Germinal center (tissue), 1 donor: ENCODE results near the gene TTC36.
"Not testable (repeated sequence)": the region's sequence is repeated elsewhere in the genome, so short reads cannot be mapped to it uniquely, and the experiment has no call there.

Experiments
- DNase-seq: peaks from one replicate; pipeline ENCODE4 v3.0.0; 2012; ENCODE audit warnings: mixed read lengths, low spot score

Gene TTC36

DNA sequence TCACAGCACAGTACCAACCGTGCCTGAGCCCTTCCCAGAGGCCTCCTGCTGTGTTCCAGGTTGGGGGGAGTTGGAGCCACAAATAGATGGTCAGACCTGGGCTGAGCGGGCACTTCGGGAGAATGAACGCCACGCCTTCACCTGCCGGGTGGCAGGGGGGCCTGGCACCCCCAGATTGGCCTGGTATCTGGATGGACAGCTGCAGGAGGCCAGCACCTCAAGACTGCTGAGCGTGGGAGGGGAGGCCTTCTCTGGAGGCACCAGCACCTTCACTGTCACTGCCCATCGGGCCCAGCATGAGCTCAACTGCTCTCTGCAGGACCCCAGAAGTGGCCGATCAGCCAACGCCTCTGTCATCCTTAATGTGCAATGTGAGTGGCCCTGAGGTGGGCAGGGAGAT lies 4.8 kb downstream of the TTC36 start:
- DNase-seq: no peak

GRCh38 chr11:118532852-118533768 lies 5.8 kb downstream of the TTC36 start:
- no peak for DNase-seq

DNA sequence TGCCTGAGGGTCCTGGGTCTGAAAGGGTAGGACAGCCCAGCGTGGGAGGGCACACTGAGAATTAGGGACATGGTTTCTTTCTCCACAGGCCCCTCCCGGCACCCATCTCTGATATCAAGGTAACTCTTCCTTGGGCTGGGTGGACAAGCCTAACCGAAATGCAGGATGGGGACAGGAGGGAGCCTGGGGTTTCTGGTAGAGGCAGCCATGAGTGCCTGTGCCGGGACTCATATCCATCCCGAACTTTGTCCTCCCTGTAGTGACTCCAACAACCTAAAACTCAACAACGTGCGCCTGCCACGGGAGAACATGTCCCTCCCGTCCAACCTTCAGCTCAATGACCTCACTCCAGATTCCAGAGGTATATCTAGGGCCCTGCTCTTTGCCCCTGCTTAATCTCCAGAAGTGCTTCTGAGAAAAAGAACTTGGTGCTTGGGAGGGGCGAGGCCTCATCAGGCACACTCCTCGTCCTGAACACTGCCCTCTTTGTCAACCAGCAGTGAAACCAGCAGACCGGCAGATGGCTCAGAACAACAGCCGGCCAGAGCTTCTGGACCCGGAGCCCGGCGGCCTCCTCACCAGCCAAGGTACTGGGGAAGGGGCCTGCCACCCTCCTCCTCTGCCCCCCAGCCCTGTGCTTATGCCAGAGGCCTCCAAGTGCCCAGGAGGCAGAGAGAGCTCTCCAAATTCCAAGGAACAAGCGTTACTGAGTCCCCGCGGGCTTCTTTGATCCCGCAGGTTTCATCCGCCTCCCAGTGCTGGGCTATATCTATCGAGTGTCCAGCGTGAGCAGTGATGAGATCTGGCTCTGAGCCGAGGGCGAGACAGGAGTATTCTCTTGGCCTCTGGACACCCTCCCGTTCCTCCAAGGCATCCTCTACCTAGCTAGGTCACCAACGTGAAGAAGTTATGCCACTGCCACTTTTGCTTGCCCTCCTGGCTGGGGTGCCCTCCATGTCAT lies 6.8 kb downstream of the TTC36 start:
- no peak for DNase-seq

GRCh38 chr11:118535261-118535660 lies 8.0 kb downstream of the TTC36 start:
- no peak for DNase-seq

GRCh38 chr11:118536726-118537125 lies 9.5 kb downstream of the TTC36 start:
- no peak for DNase-seq

- no peak for DNase-seq
Observed at GRCh38 chr11:118537409-118537980, 10.2 kb downstream of the TTC36 start.

DNA sequence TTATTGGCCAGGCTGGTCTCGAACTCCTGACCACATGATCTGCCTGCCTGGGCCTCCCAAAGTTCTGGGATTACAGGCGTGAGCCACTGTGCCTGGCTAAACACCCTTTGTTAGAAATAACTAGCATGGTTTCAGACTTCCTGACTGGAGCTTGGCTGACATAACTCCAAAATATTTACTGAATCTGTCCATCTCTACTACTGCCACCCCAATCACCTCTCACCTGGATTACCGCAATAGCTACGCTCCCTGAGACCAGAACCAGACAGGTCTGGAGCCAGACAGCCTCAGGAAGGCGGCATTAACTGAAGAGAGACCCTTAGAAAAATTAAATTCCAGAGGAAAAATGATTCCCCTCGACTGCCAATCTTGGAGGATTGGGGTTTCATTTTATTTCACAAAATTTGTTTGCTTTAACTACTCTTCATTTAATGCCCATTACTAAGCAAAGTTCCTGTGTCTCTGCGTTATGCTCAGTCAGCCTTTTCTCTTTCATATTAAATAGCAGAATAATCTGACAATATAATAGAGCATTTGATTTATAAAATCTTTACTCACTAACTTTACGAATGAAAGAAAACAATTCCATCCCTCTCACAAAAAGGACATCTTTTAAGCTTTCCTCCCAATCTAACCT lies 16.9 kb downstream of the TTC36 start:
- no peak for DNase-seq

DNA sequence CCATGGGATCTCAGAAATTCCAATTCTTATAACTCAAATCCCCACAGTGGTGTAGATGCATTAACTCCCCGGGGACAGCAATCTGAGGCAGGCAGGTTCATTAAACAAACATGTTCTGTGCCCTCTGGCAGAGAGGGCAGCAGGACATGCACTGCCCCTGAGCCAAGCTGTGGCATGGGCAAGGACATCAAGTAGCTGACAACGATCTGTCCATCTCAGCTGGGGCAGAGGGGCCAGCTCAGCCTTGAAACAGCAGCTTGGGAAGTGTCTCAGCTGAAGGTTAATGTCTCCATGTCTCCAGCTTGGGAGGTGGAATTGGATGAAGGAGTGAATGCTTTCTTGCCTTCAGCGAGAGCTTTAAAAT lies 17.4 kb downstream of the TTC36 start:
- DNase-seq: no peak

DNA sequence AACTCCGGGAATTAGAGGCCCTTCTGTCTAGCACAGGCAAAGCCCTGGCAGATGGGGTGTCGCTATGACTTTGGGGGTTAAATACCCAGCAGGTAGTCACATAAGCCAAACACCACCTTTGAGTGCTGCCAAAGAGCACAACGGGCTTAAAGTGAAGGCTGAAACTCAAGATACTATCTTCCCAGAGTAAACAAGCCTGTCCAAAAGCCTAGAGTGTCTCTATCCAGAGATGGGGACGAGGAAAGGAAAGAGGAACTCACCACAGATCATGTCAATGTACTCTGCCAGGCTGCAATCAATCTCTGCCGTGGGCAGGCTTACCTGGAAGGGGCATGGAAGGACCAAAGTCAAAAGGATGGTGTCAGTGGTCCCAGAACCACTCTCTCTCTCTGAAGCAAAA lies 18.3 kb downstream of the TTC36 start:
- DNase-seq: no peak

GRCh38 chr11:118547132-118547531 lies 19.9 kb downstream of the TTC36 start:
- DNase-seq: no peak

DNA sequence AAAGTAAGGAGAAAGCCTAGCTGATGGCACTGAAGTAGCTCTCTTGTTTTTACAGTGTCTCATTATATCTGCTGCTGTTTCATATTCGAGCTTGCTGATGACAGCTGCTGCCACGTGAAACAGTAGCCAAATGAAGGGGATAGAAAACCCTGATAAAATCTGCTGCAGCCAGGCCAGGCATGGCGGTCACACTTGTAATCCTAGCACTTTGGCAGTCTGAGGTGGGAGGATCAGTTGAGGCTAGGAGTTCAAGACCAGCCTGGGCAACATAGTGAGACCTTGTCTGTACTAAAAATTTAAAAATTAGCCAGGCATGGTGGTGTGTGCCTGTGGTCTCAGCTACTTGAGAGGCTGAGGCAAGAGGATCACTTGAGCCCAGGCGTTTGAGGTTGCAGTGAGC lies 25.1 kb downstream of the TTC36 start:
- no peak for DNase-seq

DNA sequence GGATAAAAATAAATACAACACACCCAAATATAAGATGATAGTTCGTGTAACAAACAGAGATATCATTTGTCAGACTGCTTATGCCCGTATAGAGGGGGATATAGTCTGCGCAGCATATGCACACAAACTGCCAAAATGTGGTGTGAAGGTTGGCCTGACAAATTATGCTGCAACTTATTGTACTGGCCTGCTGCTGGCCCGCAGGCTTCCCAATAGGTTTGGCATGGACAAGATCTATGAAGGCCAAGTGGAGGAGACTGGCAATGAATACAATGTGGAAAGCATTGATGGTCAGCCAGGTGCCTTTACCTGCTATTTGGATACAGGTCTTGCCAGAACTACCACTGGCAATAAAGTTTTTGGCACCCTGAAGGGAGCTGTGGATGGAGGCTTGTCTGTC lies 33.5 kb downstream of the TTC36 start:
- DNase-seq: no peak

- DNase-seq: no peak
Observed at GRCh38 chr11:118565051-118565450, 37.8 kb downstream of the TTC36 start.

GRCh38 chr11:118569670-118570069 lies 42.4 kb downstream of the TTC36 start:
- no peak for DNase-seq

GRCh38 chr11:118570787-118571186 lies 43.5 kb downstream of the TTC36 start:
- no peak for DNase-seq

DNA sequence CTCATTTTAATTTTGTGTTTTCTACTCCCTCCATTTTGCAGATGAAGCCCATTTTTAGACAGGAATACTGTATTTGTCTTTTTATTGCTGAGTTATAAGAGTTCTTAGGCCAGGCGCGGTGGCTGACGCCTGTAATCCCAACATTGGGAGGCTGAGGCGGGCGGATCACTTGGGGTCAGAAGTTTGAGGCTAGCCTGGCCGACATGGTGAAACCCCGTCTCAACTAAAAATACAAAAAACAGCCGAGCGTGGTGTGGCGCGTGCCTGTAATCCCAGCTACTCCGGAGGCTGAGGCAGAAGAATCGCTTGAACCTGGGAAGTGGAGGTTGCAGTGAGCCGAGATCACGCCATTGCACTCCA lies 44.4 kb downstream of the TTC36 start:
- DNase-seq: not testable (repeated sequence)

DNA sequence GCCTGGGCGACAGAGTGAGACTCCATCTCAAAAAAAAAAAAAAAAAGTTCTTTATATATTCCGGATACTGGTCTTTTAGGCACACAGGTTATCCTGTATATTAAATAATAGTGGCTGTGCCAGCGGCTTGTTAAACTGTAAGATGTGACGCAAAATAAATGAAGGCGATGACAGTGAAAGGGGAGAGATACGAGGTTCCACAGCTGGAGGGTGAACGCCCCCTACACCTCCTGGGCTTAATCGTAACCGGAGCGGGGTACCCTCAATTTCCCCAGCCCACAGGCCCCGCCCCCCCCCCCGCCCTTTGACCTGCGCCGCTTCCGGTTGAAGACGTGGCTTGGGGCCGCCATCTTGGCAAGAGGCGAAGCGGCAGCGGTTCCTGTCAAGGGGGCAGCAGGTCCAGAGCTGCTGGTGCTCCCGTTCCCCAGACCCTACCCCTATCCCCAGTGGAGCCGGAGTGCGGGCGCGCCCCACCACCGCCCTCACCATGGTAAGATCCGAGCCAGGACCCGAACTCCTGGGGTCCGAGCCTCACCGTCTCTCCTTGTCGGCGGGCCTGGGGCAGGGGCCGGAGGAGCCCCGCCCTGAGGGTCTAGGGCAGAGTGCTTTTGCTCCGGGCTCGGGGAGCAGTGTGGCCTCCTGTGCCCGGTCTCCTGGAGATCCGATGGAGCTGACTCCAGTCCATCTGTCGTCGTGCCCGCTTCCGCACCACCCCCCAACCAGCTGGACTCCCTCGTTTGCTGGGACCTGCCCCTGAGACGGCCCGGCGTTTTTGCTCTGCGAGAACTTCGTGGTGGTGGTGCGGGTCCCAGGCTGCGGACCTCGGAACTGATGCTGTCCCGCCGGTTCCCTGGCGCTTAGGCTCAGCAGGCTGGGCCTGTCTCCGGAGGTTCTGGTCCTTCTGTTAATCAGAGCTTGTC lies 45.0 kb downstream of the TTC36 start, which contains the start of gene ARCN1:
TSS of gene ARCN1 (plus strand) at position 349 of the 920 bp plus-strand sequence. CDS start at position 488, 139 bp downstream.
- DNase-seq: peak; percentile 91

DNA sequence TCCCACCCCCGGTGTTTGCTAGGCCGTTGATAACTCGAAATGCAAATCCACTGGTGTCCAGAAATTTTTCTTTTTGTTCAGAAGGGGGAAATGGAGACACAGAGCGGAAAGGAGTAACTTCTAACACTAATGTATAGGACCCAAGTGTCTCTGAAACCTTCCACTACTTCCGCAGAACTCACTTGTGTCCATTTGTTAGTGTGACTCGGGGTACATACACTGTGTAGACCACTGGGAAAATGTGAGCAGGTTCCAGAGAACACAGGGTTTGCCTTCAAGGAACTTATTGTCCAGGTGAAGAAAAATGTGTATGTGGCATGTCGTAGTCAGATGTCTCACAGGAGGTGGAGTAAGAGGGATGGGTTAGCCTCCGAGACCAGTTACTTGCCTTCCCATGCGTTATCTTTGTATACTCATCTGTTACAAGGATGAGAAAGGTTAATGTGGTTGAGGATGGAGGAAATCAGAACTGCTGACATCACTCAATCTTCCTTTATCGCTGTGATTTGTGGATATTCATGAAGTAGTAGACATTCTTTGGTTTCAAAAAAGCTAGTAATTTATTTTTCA lies 45.8 kb downstream of the TTC36 start:
- DNase-seq: no peak

- DNase-seq: no peak
Observed at GRCh38 chr11:118574636-118575035, 47.4 kb downstream of the TTC36 start.

DNA sequence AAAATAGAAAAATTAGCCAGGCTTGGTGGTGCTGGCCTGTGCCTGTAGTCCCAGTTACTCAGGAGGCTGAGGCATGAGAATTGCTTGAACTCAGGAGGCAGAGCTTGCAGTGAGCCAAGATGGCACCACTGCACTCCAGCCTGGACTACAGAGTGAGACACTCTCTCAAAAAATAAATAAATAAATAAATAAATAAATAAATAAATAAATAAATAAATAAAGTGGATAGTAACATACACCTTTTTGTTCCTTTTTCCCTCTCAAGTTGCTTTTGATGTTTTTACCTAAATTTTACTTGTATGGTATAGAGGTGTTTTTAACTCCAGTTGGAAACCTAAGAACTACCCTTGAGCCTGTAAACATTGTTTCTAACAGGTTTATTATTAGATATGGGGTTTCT lies 50.7 kb downstream of the TTC36 start:
- DNase-seq: not testable (repeated sequence)
